DOHH2 (cell line): ENCODE data around the gene CDK5RAP2.

ENCODE experiments used
- H3F3A ChIP-seq: fragments of 200-600 bp; sonication (generic), shearing (Covaris generic); 2 replicates; pipeline ENCODE4 v1.6.0; 2016; ENCODE audit warnings: antibody characterized with exemption, mild to moderate bottlenecking; ENCODE audit not compliant: control insufficient read depth, insufficient read depth
- H3K27ac ChIP-seq: fragments of 200-600 bp; sonication (generic); 2 replicates; pipeline ENCODE4 v1.5.1; 2014; ENCODE audit warnings: low read depth, mild to moderate bottlenecking, low read length, moderate library complexity
- H3K27me3 ChIP-seq: fragments of 200-600 bp; sonication (generic); 2 replicates; pipeline ENCODE4 v1.6.1; 2014; ENCODE audit warnings: mild to moderate bottlenecking, low read length, mixed read lengths; ENCODE audit not compliant: control insufficient read depth
- H3K36me3 ChIP-seq: fragments of 200-600 bp; sonication (generic); 2 replicates; pipeline ENCODE4 v1.6.1; 2014; ENCODE audit warnings: mild to moderate bottlenecking, low read length, moderate library complexity, mixed read lengths; ENCODE audit not compliant: control insufficient read depth
- H3K4me1 ChIP-seq: fragments of 200-600 bp; sonication (generic); 2 replicates; pipeline ENCODE4 v1.6.1; 2014; ENCODE audit warnings: mild to moderate bottlenecking, low read length, mixed read lengths; ENCODE audit not compliant: control insufficient read depth
- H3K4me2 ChIP-seq: fragments of 200-600 bp; sonication (generic); 2 replicates; pipeline ENCODE4 v1.6.0; 2014; ENCODE audit warnings: mild to moderate bottlenecking, low read length, moderate library complexity
- H3K4me3 ChIP-seq: fragments of 200-600 bp; sonication (generic); 2 replicates; pipeline ENCODE4 v1.5.1; 2014; ENCODE audit warnings: mild to moderate bottlenecking, low read length, mixed read lengths
- H3K79me2 ChIP-seq: fragments of 200-600 bp; sonication (generic); 2 replicates; pipeline ENCODE4 v1.6.1; 2014; ENCODE audit warnings: mild to moderate bottlenecking, low read length, mixed read lengths; ENCODE audit not compliant: control insufficient read depth
- H3K9me2 ChIP-seq: fragments of 200-600 bp; sonication (generic); replicated peaks from 2 replicates; pipeline ENCODE4 v1.6.1; 2014; ENCODE audit warnings: mild to moderate bottlenecking, low read length, mixed read lengths; ENCODE audit not compliant: control insufficient read depth
- H3K9me3 ChIP-seq: fragments of 200-600 bp; sonication (generic); 2 replicates; pipeline ENCODE4 v1.6.1; 2014; ENCODE audit warnings: antibody characterized with exemption, low read length, mixed read lengths; ENCODE audit not compliant: control insufficient read depth, insufficient read depth
- H4K20me1 ChIP-seq: fragments of 200-600 bp; sonication (generic); 2 replicates; pipeline ENCODE4 v1.6.0; 2014; ENCODE audit warnings: low read depth, mild to moderate bottlenecking, antibody characterized with exemption, low read length, moderate library complexity; ENCODE audit not compliant: control insufficient read depth, insufficient read depth
- EZH2phosphoT487 ChIP-seq: fragments of 200-600 bp; sonication (generic); IDR thresholded peaks from 2 replicates; pipeline ENCODE4 v1.6.1; 2017; ENCODE audit warnings: borderline replicate concordance, mild to moderate bottlenecking, antibody characterized with exemption, low read length, moderate library complexity, mixed read lengths
- TF ChIP-seq, protein P1 (sequence below): fragments of 200-600 bp; sonication (generic); IDR thresholded peaks from one replicate; pipeline ENCODE4 v1.5.1; 2014; ENCODE audit warnings: antibody characterized with exemption, mild to moderate bottlenecking, low read depth, low read length; ENCODE audit not compliant: poor library complexity, severe bottlenecking

The CDK5RAP2 gene

DNA sequence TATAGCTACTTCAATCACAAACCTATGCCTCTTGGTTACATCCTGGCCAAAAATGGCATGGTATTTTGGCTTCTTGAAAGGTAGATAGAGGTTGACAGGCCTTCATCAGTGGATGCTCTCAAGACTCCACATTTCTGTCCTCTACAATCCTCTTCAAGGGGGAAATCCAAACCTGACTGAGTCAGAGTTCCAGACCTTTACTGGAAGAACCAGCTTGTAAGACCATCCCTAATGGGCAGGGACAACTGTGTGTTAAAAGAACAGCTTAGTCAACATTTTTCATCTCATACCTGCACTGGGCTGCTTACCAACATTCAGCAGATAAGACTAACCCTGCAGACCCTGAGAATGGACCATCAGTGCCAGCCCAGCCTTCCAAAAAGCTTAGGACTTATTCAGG, 155.7 kb downstream of the CDK5RAP2 start:
- Histone ChIP-seq H4K20me1 (0 out of 2 replicates have a peak, but pooled peaks cover 2% of the 10 kb centered on the region), H3F3A (no peaks in the 10 kb centered on the region), H3K79me2 (no peaks in the 10 kb centered on the region), H3K4me1 (no peaks in the 10 kb centered on the region), H3K9me2 (no peaks in the 10 kb centered on the region), H3K27me3 (no peaks in the 10 kb centered on the region), H3K4me3 (no peak overlapping the region), H3K4me2 (no peak overlapping the region), H3K9me3 (no peaks in the 10 kb centered on the region), H3K36me3 (peaks cover 50% of the 10 kb centered on the region), H3K27ac (no peak overlapping the region)
- no peak for TF ChIP-seq EZH2phosphoT487
- TF ChIP-seq, protein P1, sequence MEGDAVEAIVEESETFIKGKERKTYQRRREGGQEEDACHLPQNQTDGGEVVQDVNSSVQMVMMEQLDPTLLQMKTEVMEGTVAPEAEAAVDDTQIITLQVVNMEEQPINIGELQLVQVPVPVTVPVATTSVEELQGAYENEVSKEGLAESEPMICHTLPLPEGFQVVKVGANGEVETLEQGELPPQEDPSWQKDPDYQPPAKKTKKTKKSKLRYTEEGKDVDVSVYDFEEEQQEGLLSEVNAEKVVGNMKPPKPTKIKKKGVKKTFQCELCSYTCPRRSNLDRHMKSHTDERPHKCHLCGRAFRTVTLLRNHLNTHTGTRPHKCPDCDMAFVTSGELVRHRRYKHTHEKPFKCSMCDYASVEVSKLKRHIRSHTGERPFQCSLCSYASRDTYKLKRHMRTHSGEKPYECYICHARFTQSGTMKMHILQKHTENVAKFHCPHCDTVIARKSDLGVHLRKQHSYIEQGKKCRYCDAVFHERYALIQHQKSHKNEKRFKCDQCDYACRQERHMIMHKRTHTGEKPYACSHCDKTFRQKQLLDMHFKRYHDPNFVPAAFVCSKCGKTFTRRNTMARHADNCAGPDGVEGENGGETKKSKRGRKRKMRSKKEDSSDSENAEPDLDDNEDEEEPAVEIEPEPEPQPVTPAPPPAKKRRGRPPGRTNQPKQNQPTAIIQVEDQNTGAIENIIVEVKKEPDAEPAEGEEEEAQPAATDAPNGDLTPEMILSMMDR: no peak

DNA sequence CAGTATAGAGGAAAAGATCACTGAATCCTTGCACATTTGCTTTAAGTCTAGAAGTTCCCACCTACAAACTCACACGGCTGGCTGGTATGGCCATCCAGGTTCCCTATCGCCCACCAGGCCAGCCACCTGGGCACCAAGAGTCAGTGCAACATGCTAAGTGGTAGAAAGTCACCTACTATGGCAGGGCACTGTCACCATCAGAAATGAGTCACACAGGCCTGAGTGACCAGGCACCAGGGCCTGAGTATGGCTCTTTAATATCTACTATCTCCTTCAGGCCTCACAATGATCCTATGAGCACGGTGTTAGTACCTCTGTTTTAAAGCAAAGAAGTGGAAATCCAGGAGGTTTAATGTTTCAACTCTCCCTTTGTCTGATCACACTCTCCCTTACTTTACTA, 156.2 kb downstream of the CDK5RAP2 start:
- no peaks in the 10 kb centered on the region for H3K9me3 ChIP-seq
- no peaks in the 10 kb centered on the region for H3K79me2 ChIP-seq
- TF ChIP-seq, protein P1: no peak
- TF ChIP-seq EZH2phosphoT487: no peak
- no peaks in the 10 kb centered on the region for H3F3A ChIP-seq
- no peaks in the 10 kb centered on the region for H3K9me2 ChIP-seq
- H3K4me3 ChIP-seq: no peak overlapping the region
- H3K36me3 ChIP-seq: peaks cover 55% of the 10 kb centered on the region
- H4K20me1 ChIP-seq: 0 out of 2 replicates have a peak, but pooled peaks cover 2% of the 10 kb centered on the region
- no peaks in the 10 kb centered on the region for H3K27me3 ChIP-seq
- no peak overlapping the region for H3K27ac ChIP-seq
- H3K4me2 ChIP-seq: no peak overlapping the region
- no peaks in the 10 kb centered on the region for H3K4me1 ChIP-seq

DNA sequence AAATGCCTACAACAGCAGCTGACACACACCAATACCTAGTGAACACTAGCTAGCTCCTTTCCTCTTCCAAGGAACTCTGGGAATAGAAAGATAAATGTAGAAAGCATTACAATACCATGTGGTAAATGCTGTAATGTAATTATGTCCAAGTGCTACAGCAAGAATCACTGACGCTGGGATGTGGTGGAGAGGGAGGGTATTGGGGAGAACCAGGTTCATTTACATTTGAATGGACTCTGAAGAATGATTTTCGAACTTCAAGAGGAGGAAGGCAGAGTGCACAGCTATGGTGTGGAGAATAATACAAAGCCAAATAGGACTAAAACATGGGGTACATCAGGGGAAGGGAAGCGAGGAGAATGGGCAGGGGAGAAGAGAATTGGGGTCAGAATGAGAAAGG, 158.0 kb downstream of the CDK5RAP2 start:
- Histone ChIP-seq H3F3A (no peaks in the 10 kb centered on the region), H3K27me3 (no peaks in the 10 kb centered on the region), H3K9me3 (no peaks in the 10 kb centered on the region), H3K4me3 (no peak overlapping the region), H3K27ac (no peak overlapping the region), H3K79me2 (no peaks in the 10 kb centered on the region), H3K4me1 (no peaks in the 10 kb centered on the region), H4K20me1 (0 out of 2 replicates have a peak, but pooled peaks cover 2% of the 10 kb centered on the region), H3K36me3 (peaks cover 56% of the 10 kb centered on the region), H3K4me2 (no peak overlapping the region), H3K9me2 (no peaks in the 10 kb centered on the region)
- no peak for TF ChIP-seq EZH2phosphoT487
- TF ChIP-seq, protein P1: no peak

DNA sequence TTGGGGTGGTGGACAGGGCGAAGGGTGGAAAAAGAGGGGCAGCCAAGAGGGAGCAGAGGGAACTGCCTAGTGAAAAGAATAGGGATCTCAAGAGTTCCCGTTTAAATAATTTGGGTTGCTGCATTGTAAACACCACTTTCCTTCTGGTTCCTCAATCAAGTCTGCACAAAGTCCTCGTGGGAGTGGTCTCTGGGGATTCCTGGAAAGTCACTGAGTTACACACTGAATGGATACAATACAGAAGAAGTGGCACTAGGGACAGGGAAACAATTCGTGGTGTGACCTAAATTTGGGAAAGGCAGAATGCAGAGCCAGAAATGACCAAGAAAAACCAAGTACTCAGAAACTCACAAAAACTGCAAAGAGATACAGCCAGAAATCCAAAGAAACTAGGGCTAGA, 161.7 kb downstream of the CDK5RAP2 start:
- H3K4me3 ChIP-seq: no peak overlapping the region
- no peak overlapping the region for H3K4me2 ChIP-seq
- no peaks in the 10 kb centered on the region for H4K20me1 ChIP-seq
- TF ChIP-seq EZH2phosphoT487: no peak
- TF ChIP-seq, protein P1: no peak
- no peaks in the 10 kb centered on the region for H3K9me2 ChIP-seq
- H3F3A ChIP-seq: no peaks in the 10 kb centered on the region
- H3K27ac ChIP-seq: no peak overlapping the region
- H3K79me2 ChIP-seq: no peaks in the 10 kb centered on the region
- H3K36me3 ChIP-seq: peaks cover 45% of the 10 kb centered on the region
- H3K9me3 ChIP-seq: no peaks in the 10 kb centered on the region
- no peaks in the 10 kb centered on the region for H3K27me3 ChIP-seq
- no peaks in the 10 kb centered on the region for H3K4me1 ChIP-seq
